Measurements from ENCODE around the gene MTO1.
"Not testable (repeated sequence)": the region's sequence is repeated elsewhere in the genome, so short reads cannot be mapped to it uniquely, and the experiment has no call there.

Gene MTO1

GRCh38 chr6:73525546-73526330 lies 64.2 kb downstream of the MTO1 start:
- no peak for DNase-seq (ENCODE audit: low spot score)

GRCh38 chr6:73528897-73529296 lies 67.4 kb downstream of the MTO1 start:
- no peak for DNase-seq (ENCODE audit: low spot score)

GRCh38 chr6:73532293-73532692 lies 70.8 kb downstream of the MTO1 start:
- DNase-seq (ENCODE audit: low spot score): no peak

GRCh38 chr6:73534628-73535027 lies 73.1 kb downstream of the MTO1 start:
- no peak for DNase-seq (ENCODE audit: low spot score)

GRCh38 chr6:73537677-73538076 lies 76.1 kb downstream of the MTO1 start:
- no peak for DNase-seq (ENCODE audit: low spot score)

- DNase-seq (ENCODE audit: low spot score): no peak
Observed at GRCh38 chr6:73538116-73538779, 76.7 kb downstream of the MTO1 start.

GRCh38 chr6:73542481-73542880 lies 80.9 kb downstream of the MTO1 start:
- not testable (repeated sequence) for DNase-seq (ENCODE audit: low spot score)

- no peak for DNase-seq (ENCODE audit: low spot score)
Observed at GRCh38 chr6:73542891-73543290, 81.4 kb downstream of the MTO1 start.

- no peak for DNase-seq (ENCODE audit: low spot score)
Observed at GRCh38 chr6:73547036-73547435, 85.5 kb downstream of the MTO1 start.

- no peak for DNase-seq (ENCODE audit: low spot score)
Observed at GRCh38 chr6:73548458-73549446, 87.2 kb downstream of the MTO1 start.

GRCh38 chr6:73551115-73551514 lies 89.6 kb downstream of the MTO1 start:
- DNase-seq (ENCODE audit: low spot score): not testable (repeated sequence)

GRCh38 chr6:73555380-73555949 lies 93.9 kb downstream of the MTO1 start:
- not testable (repeated sequence) for DNase-seq (ENCODE audit: low spot score)

GRCh38 chr6:73556836-73557235 lies 95.3 kb downstream of the MTO1 start:
- no peak for DNase-seq (ENCODE audit: low spot score)
